SK-N-MC (cell line): ENCODE measurements around the gene TBC1D14.
A peak's percentile ranks its signal among the peaks of the same experiment; 100 is the strongest.

Experiments
- DNase-seq: peaks from one replicate; pipeline ENCODE4 v3.0.0-alpha.2; 2011; ENCODE audit warnings: low read depth, low spot score
- H3K27ac ChIP-seq: fragments of 200-600 bp; sonication (generic); 2 replicates; pipeline ENCODE4 v1.5.1; 2016; ENCODE audit warnings: mixed run types
- H3K36me3 ChIP-seq: fragments of 200-600 bp; sonication (generic); 2 replicates; pipeline ENCODE4 v1.6.1; 2017; ENCODE audit warnings: antibody characterized with exemption, low read length, mixed read lengths; ENCODE audit not compliant: insufficient read depth
- H3K4me3 ChIP-seq: fragments of 200-600 bp; sonication (generic); 2 replicates; pipeline ENCODE4 v1.5.1; 2016
- H3K9ac ChIP-seq: fragments of 200-600 bp; sonication (generic); 2 replicates; pipeline ENCODE4 v1.8.0; 2017; ENCODE audit warnings: mixed run types, mixed read lengths; ENCODE audit not compliant: insufficient read length
- H3K9me3 ChIP-seq: fragments of 200-600 bp; sonication (generic); 2 replicates; pipeline ENCODE4 v1.6.1; 2017; ENCODE audit warnings: low read depth, mild to moderate bottlenecking, antibody characterized with exemption, low read length, moderate library complexity, mixed read lengths
- EZH2 ChIP-seq: fragments of 200-600 bp; sonication (generic); IDR thresholded peaks from one replicate; pipeline ENCODE4 v1.6.1; 2017; ENCODE audit warnings: antibody characterized with exemption
- FOXP2 ChIP-seq: optimal IDR thresholded peaks from 2 replicates; pipeline ENCODE3; 2011; ENCODE audit warnings: mild to moderate bottlenecking, moderate library complexity; ENCODE audit not compliant: insufficient read depth; ENCODE audit errors: extremely low read length, control extremely low read depth
- POLR2AphosphoS5 ChIP-seq: IDR thresholded peaks from 2 replicates; pipeline ENCODE4 v1.6.1; 2012; ENCODE audit warnings: mild to moderate bottlenecking, low read depth, low read length, borderline replicate concordance

Gene TBC1D14

GRCh38 chr4:7043284-7044136, 133.9 kb downstream of the TBC1D14 start, which contains the start of gene TADA2B:
Gene TADA2B (plus strand): TSS chr4:7043372. CDS start chr4:7043580, 208 bp downstream.
- peak within 1 kb of the TSS; percentile 80 for H3K4me3 ChIP-seq
- H3K27ac ChIP-seq: no peak within 1 kb of the TSS
- H3K36me3 ChIP-seq: no peaks in the 10 kb centered on the region
- H3K9ac ChIP-seq: peak within 1 kb of the TSS; percentile 79
- no peaks in the 10 kb centered on the region for H3K9me3 ChIP-seq
- TF ChIP-seq POLR2AphosphoS5: no peak
- no peak for TF ChIP-seq EZH2
- no peak for TF ChIP-seq FOXP2
- DNase-seq: no peak

DNA sequence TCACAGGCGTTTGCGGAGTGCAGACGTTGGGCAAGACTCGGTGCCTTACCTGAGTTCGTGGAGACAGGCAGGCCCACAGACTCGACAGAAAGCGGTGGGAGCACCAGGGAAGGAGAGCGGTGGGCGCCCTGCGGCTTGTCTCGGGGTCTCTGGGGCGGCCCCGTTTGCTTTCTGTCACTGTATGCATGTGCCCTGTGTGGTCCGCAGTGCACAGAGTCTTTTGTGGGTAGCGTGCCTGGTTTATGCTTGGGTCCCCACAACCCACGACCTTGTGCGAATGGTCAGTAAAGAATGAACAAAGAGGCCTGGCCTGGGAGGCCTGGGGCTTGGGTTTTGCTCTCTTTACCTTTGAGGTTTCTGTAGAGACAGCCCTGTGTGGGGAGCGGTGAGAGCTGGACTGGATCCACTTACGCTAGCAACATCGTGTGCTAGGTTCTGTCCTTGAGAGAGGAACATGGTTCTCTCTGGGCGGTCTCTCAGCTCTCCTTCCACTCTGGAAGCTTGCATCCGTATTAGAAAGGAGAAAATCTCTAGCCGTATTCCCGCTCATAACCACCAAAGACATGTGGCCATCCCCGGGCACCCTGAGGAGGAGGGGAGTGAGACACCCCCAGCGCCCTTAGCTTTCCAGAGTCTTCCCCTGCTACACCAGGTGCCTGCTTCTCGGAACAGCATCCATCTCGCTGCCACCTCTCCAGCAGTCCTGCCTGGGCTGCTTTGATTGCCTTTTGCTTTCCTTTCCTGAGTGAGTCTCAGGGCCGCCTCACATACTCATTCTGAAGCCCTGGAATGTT, 134.7 kb downstream of the TBC1D14 start:
- no peak for DNase-seq
- Histone ChIP-seq H3K36me3 (no peaks in the 10 kb centered on the region), H3K4me3 (peak overlapping the region; percentile 80), H3K27ac (no peak overlapping the region), H3K9me3 (no peaks in the 10 kb centered on the region), H3K9ac (peak overlapping the region; percentile 79)
- TF ChIP-seq FOXP2 (no peak), POLR2AphosphoS5 (no peak), EZH2 (no peak)

DNA sequence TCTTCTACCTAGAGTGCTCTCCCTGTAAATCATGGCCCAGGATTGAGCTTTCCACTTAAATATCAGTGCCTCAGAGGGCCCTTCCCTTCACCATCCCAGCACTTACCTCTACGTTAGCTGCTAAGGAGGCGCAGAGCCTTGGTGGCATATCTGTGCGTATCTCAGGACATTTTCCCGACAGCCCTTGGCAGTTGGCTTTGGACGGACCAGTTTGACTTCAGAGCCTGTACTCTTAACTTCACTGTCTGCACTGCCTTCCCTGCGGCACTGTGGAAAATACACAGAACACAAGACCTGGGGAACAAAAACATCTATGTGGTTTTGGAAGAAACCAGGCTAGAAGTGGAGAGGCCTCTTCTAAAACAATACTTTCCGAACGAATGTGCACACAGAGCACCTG, 135.9 kb downstream of the TBC1D14 start:
- no peak for TF ChIP-seq FOXP2
- TF ChIP-seq EZH2: no peak
- TF ChIP-seq POLR2AphosphoS5: no peak
- no peaks in the 10 kb centered on the region for H3K36me3 ChIP-seq
- no peak overlapping the region for H3K4me3 ChIP-seq
- DNase-seq: no peak
- no peak overlapping the region for H3K9ac ChIP-seq
- H3K9me3 ChIP-seq: no peaks in the 10 kb centered on the region
- no peak overlapping the region for H3K27ac ChIP-seq

DNA sequence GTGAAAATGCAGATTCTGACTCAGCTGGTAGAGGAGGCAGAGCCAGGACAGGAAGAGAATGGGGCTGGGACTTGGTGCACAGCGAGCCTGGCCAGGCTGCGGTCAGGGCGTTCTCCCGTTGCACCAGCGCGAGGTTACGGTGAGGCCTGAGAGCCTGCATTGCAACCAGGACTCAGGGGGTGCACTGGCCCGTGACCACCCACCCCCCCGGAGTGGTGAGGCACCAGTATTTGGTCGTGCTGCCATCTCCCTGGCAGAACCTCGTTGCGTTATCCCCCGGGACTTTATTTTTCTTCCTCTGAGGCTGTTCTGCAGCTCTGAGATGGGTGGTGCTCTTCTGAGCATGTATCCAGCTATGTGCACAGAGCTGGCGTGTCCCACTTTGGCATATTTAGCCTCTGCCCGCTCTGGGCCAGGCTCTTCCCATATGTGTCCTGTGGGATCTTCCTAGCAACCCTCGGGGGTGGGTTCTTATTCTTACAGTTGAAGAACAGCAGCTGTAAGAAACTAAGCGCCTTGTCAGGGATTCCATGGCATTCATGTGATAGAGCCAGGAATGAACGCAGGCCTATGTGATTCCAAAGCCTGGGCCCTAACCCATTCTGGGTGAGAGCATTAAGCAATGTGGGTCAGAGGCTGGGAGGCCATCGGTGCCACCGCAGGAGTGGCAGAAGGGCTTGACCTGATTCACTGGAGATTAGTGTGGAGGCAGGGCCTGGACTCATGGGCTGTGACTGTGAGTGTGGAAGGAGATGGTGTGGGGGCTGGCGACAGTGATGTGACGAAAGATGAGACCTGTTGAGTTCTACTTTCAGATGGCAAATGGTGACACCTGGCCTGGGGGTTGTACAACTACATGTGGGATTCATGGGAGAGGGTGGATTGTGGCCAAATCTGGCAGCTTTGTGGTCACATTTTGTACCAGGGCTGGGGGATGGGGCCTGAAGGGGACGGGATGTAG, 136.6 kb downstream of the TBC1D14 start:
- no peaks in the 10 kb centered on the region for H3K9me3 ChIP-seq
- H3K4me3 ChIP-seq: no peak overlapping the region
- H3K9ac ChIP-seq: no peak overlapping the region
- no peak for TF ChIP-seq EZH2
- no peak for TF ChIP-seq POLR2AphosphoS5
- no peak for TF ChIP-seq FOXP2
- no peak for DNase-seq
- H3K27ac ChIP-seq: no peak overlapping the region
- H3K36me3 ChIP-seq: no peaks in the 10 kb centered on the region

GRCh38 chr4:7046971-7047370, 137.3 kb downstream of the TBC1D14 start:
- Histone ChIP-seq H3K4me3 (no peak overlapping the region), H3K9ac (no peak overlapping the region), H3K9me3 (no peaks in the 10 kb centered on the region), H3K36me3 (no peaks in the 10 kb centered on the region), H3K27ac (no peak overlapping the region)
- TF ChIP-seq POLR2AphosphoS5 (no peak), FOXP2 (no peak)
- no peak for DNase-seq

- Histone ChIP-seq H3K9me3 (no peaks in the 10 kb centered on the region), H3K27ac (no peak overlapping the region), H3K36me3 (no peaks in the 10 kb centered on the region), H3K9ac (no peak overlapping the region), H3K4me3 (no peak overlapping the region)
- TF ChIP-seq POLR2AphosphoS5 (no peak), FOXP2 (no peak), EZH2 (no peak)
- DNase-seq: no peak
Measured at GRCh38 chr4:7048642-7049041, 139.0 kb downstream of the TBC1D14 start.

- H3K27ac ChIP-seq: no peak overlapping the region
- TF ChIP-seq EZH2: no peak
- no peak for TF ChIP-seq FOXP2
- TF ChIP-seq POLR2AphosphoS5: no peak
- H3K4me3 ChIP-seq: no peak overlapping the region
- DNase-seq: no peak
- no peak overlapping the region for H3K9ac ChIP-seq
- H3K36me3 ChIP-seq: no peaks in the 10 kb centered on the region
- no peaks in the 10 kb centered on the region for H3K9me3 ChIP-seq
Measured at GRCh38 chr4:7049295-7049694, 139.7 kb downstream of the TBC1D14 start.
